Kidney capillary endothelial cell (primary cell): Measurements from ENCODE around the gene EME2.

ENCODE experiments used
- DNase-seq: peaks from one replicate; pipeline ENCODE4 v3.0.0-alpha.2; 2018; ENCODE audit warnings: low spot score

The EME2 gene

GRCh38 chr16:1767116-1767994, 5.3 kb upstream of the EME2 start:
- DNase-seq = no peak

DNA sequence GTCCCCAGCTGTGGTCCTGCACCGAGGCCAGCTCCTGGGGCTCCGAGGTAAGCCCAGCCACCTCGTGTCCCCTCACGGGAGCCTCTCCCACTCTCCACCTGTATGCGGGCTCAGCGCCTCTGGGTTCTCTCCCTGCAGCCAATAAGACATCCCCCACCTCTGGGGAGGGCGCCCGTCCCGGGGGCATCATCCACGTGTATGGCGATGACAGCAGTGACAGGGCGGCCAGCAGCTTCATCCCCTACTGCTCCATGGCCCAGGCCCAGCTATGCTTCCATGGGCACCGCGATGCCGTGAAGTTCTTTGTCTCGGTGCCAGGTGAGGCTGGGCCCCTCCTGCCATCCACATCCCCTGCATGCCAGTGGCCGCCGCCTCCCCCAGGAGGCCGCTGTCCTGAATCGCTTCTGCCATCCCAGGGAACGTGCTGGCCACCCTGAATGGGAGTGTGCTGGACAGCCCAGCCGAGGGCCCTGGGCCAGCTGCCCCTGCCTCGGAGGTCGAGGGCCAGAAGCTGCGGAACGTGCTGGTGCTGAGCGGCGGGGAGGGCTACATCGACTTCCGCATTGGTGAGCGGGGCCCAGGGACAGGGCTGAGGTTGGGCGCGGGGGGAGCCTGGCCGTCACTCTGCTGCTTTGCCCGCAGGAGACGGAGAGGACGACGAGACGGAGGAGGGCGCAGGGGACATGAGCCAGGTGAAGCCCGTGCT, 4.4 kb upstream of the EME2 start:
- no peak for DNase-seq

GRCh38 chr16:1768767-1769401, 3.7 kb upstream of the EME2 start:
- DNase-seq = no peak

GRCh38 chr16:1769402-1770300, 3.0 kb upstream of the EME2 start:
- DNase-seq = no peak

- no peak for DNase-seq
Observed at GRCh38 chr16:1770328-1771187, 2.1 kb upstream of the EME2 start.

DNA sequence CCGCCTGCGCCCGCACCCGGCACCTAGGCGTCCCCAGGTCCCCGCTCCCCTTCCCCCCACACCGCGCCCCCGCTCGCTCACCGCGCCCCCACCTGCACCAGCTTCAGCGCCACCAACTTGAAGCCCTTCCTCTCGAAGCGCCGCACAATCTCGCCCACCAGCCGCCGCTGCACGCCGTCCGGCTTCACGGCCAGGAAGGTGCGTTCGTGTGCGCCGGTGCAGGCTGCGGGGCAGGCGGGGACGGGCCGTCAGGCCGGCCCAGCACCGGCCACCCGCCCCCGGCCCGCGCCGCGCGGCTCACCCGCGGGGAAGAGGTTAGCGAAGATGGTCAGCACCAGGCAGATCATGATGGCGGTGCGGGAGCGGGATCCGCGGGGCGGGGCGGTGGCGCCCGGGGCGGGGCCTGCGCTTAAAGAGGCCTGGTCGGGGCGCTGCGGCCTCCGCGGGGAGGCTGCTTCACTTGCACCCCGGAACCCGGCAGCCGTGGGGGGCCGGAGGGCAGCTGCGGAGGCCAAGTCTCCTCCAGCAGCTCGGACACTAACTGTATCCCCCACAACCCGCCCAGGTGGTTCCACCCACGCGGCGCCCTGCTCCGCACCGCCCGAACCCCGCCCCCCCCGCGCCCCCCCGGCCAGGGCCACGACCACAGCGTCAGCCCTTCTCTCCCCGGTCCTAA, 1.3 kb upstream of the EME2 start, which contains the start of gene NME3:
TSS of gene NME3 (minus strand) at position 356 of the 676 bp plus-strand sequence. CDS start at position 347, 9 bp downstream.
- DNase-seq = no peak

DNA sequence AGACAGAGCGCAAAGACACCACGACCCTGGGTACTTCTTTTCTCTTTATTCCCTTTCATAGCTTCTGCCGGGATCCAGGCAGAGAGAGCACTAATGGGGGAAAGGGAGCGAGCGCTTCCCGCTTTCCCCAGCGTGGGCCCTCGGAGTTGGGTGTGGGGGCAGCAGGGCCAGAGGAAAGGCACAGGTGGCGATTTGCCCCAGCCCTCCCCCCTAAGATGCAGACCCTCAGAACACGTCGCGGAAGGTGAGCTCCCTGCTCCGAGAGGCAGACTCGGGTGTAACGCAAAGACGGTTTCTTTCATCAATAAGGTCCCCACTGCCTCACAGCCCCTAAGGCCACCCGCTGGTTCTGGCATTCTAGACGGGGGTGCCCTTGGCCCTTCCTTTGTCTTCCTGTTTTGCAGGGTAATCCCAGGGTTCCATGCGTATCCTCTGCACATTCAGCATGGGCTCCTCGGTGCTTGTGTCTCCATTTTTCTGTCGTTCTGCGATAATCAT, 697 bp upstream of the EME2 start:
- no peak for DNase-seq

GRCh38 chr16:1772908-1773702, 495 bp downstream of the EME2 start, which contains the start of gene MRPS34:
Gene MRPS34 (minus strand): TSS chr16:1773134. CDS start chr16:1773119, 15 bp downstream.
- peak; percentile 76 for DNase-seq

- no peak for DNase-seq
Observed at GRCh38 chr16:1773703-1774447, 1.3 kb downstream of the EME2 start.

DNA sequence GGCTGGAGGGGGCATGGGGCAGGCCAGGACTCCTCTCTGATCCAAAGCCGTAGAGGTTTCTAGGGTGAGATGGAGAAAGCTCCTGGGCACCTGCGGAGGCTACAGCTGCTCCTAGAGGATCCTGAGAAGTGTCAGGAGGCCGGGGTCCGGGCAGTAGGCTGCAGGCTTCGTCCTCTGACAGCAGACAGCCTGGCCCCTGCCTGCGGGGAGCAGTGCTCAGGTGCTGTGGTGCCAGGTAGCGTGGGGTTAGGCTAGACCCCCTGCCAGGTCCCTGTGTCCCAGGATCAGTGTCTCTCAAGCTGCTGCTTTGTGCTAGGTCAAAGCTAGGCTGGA, 1.8 kb downstream of the EME2 start:
- DNase-seq = no peak

- no peak for DNase-seq
Observed at GRCh38 chr16:1775006-1775845, 2.6 kb downstream of the EME2 start.

- DNase-seq = no peak
Observed at GRCh38 chr16:1775846-1776671, 3.4 kb downstream of the EME2 start.

GRCh38 chr16:1776672-1776955, 4.0 kb downstream of the EME2 start:
- DNase-seq = no peak

DNA sequence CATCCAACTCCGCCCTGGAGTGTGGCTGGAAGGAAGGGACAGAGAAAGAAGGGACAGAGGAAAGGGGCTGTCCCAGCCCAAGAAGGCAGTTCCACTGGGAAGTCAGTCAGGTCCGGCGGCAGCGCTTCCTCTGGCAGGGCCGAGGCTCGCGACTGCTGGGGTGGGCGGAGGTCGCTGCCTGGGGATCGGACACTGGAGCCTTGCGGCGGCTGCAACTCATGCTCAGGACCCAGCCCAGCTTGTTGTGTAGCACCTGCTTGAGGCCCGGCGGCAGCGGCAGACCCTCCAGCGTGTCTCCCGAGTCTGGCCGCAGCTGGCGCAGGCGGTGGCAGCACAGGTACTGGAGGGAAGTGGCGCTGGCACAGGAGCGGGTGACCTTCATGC, 4.4 kb downstream of the EME2 start:
- DNase-seq = no peak

GRCh38 chr16:1777375-1778199, 5.0 kb downstream of the EME2 start:
- DNase-seq = no peak
